Neural progenitor cell (in vitro differentiated cells): ENCODE measurements around the gene XRCC1. TPM values are rescaled to one million over a fixed set of nuclear protein-coding genes. Genes with fewer than 3 reads are reported as not detected.
"Not testable (repeated sequence)": the region's sequence is repeated elsewhere in the genome, so short reads cannot be mapped to it uniquely, and the experiment has no call there.

Experiments used
- DNase-seq: peaks from one replicate; pipeline ENCODE4 v3.0.0-alpha.2; 2016; ENCODE audit warnings: low spot score
- H2AFZ ChIP-seq: fragments of 200-600 bp; sonication (generic); replicated peaks from 2 replicates; pipeline ENCODE4 v1.6.1; 2016; ENCODE audit warnings: antibody characterized with exemption
- H3F3A ChIP-seq: fragments of 200-600 bp; sonication (generic); 2 replicates; pipeline ENCODE4 v1.6.1; 2016; ENCODE audit warnings: antibody characterized with exemption, low read depth
- H3K27ac ChIP-seq: fragments of 200-600 bp; sonication (generic); 2 replicates; pipeline ENCODE4 v1.5.1; 2016; ENCODE audit warnings: mild to moderate bottlenecking
- H3K27me3 ChIP-seq: fragments of 200-600 bp; sonication (generic); 2 replicates; pipeline ENCODE4 v1.6.1; 2016; ENCODE audit warnings: mild to moderate bottlenecking, moderate library complexity
- H3K36me3 ChIP-seq: fragments of 200-600 bp; sonication (generic); 2 replicates; pipeline ENCODE4 v1.5.1; 2016
- H3K4me1 ChIP-seq: fragments of 200-600 bp; sonication (generic); 2 replicates; pipeline ENCODE4 v1.6.1; 2016; ENCODE audit warnings: mixed run types
- H3K4me2 ChIP-seq: fragments of 200-600 bp; sonication (generic); 2 replicates; pipeline ENCODE4 v1.6.1; 2016
- H3K4me3 ChIP-seq: fragments of 200-600 bp; sonication (generic); 2 replicates; pipeline ENCODE4 v1.5.1; 2016
- H3K79me2 ChIP-seq: fragments of 200-600 bp; sonication (generic); 2 replicates; pipeline ENCODE4 v1.6.1; 2016; ENCODE audit warnings: low read depth
- H3K9ac ChIP-seq: fragments of 200-600 bp; sonication (generic); 2 replicates; pipeline ENCODE4 v1.6.1; 2016
- H3K9me3 ChIP-seq: fragments of 200-600 bp; sonication (generic); 2 replicates; pipeline ENCODE4 v1.5.1; 2016; ENCODE audit warnings: low read depth
- H4K20me1 ChIP-seq: fragments of 200-600 bp; sonication (generic); 2 replicates; pipeline ENCODE4 v1.6.1; 2016; ENCODE audit warnings: low read depth
- H3K27ac Mint-ChIP-seq: 3 replicates; pipeline ENCODE4 v1.8.0; 2021; ENCODE audit warnings: mixed read lengths
- H3K27me3 Mint-ChIP-seq: 2 replicates; pipeline ENCODE4 v1.8.0; 2022; ENCODE audit warnings: low read depth, mild to moderate bottlenecking, inconsistent platforms, moderate library complexity, mixed read lengths; ENCODE audit not compliant: insufficient read depth
- H3K36me3 Mint-ChIP-seq: 3 replicates; pipeline ENCODE4 v1.8.0; 2021; ENCODE audit warnings: mixed read lengths
- H3K4me1 Mint-ChIP-seq: 3 replicates; pipeline ENCODE4 v1.8.0; 2021; ENCODE audit warnings: mixed read lengths
- H3K4me3 Mint-ChIP-seq: 3 replicates; pipeline ENCODE4 v1.8.0; 2021; ENCODE audit warnings: mild to moderate bottlenecking, moderate library complexity, mixed read lengths
- H3K9me3 Mint-ChIP-seq: 3 replicates; pipeline ENCODE4 v1.8.0; 2020; ENCODE audit warnings: mixed read lengths
- EZH2 ChIP-seq: fragments of 200-600 bp; sonication (generic); IDR thresholded peaks from 2 replicates; pipeline ENCODE4 v1.6.1; 2017; ENCODE audit warnings: antibody characterized with exemption, mild to moderate bottlenecking, moderate library complexity
- EZH2phosphoT487 ChIP-seq: fragments of 200-600 bp; sonication (generic); IDR thresholded peaks from 2 replicates; pipeline ENCODE4 v1.6.1; 2017; ENCODE audit warnings: antibody characterized with exemption
- total RNA-seq: library from RNA; depleted of rRNA; stranded (reverse); fragments of >200 nt; gene quantifications from 2 replicates; pipeline ENCODE4 v1.2.3, GENCODE V29; 2015; ENCODE audit warnings: low replicate concordance
- TF ChIP-seq, protein P1 (sequence below): fragments of 200-600 bp; sonication (generic); IDR thresholded peaks from 2 replicates; pipeline ENCODE4 v1.5.1; 2017; ENCODE audit warnings: antibody characterized with exemption, mild to moderate bottlenecking

The XRCC1 gene
- total RNA-seq, 1 donor from 2014 or later, result 33.8 TPM

DNA sequence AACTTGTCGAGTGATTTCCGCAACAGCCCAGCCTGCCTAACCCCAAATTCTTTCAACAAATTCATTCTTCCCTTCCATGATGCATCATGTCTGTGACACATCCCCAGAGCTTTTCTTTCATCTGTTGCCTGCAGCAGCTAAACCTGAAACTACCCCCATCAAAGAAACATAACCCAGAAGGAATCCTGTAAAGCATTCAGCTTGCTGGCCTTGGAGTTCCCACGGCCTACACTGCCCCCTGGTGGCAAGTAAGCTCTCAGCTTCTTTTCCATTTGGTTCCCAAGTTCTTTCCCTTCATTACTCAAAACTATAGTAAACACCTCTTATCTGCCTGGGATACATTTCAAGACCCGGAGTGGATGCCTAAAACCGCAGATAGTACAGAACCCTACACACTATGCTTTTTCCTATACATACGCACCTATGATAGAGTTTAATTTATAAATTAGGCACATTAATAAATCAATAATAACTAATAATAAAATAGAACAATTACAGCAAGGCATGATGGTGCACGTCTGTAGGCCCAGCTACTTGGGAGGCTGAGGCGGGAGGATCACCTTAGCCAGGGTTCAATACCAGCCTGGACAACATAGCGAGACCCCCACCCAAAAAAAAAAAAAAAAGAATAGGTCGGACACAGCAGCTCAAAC is 55.8 kb downstream of the XRCC1 start:
- Histone ChIP-seq H3K4me2 (no peak overlapping the region), H3K9me3 (no peaks in the 10 kb centered on the region), H3K36me3 (no peaks in the 10 kb centered on the region), H3K27ac (no peak overlapping the region), H3K9ac (no peak overlapping the region), H3K4me3 (no peak overlapping the region), H2AFZ (no peak overlapping the region), H3K27me3 (no peaks in the 10 kb centered on the region), H3K79me2 (no peaks in the 10 kb centered on the region), H3K4me1 (no peaks in the 10 kb centered on the region), H4K20me1 (peaks cover 3% of the 10 kb centered on the region), H3F3A (no peaks in the 10 kb centered on the region)
- DNase-seq, result peak; percentile 89
- Mint-ChIP-seq H3K27me3 (peaks cover 5% of the 10 kb centered on the region), H3K4me1 (peaks cover 4% of the 10 kb centered on the region), H3K27ac (no peak overlapping the region), H3K9me3 (no peaks in the 10 kb centered on the region), H3K4me3 (peak overlapping the region; percentile 21), H3K36me3 (peaks cover 2% of the 10 kb centered on the region)
- TF ChIP-seq EZH2phosphoT487, result no peak
- TF ChIP-seq, protein P1, sequence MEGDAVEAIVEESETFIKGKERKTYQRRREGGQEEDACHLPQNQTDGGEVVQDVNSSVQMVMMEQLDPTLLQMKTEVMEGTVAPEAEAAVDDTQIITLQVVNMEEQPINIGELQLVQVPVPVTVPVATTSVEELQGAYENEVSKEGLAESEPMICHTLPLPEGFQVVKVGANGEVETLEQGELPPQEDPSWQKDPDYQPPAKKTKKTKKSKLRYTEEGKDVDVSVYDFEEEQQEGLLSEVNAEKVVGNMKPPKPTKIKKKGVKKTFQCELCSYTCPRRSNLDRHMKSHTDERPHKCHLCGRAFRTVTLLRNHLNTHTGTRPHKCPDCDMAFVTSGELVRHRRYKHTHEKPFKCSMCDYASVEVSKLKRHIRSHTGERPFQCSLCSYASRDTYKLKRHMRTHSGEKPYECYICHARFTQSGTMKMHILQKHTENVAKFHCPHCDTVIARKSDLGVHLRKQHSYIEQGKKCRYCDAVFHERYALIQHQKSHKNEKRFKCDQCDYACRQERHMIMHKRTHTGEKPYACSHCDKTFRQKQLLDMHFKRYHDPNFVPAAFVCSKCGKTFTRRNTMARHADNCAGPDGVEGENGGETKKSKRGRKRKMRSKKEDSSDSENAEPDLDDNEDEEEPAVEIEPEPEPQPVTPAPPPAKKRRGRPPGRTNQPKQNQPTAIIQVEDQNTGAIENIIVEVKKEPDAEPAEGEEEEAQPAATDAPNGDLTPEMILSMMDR, result peak; percentile 97
- no peak for TF ChIP-seq EZH2

DNA sequence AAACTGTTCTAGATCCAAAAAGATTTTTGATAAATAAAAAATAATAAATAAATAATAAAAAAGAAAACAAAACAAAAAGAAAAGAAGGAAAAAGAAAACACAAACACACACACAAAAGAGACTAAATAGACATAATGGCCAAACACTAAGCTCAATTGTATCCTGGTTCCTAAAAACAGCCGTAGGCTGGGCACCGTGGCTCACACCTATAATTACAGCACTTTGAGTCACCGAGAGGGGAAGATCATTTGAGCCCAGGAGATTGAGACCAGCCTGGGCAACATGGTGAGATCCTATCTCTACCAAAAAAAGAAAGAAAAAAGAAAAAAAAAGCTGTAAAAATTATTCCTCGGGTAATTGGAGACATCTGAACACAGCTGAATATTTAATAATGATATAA is 57.3 kb downstream of the XRCC1 start:
- Histone ChIP-seq H3K79me2 (no peaks in the 10 kb centered on the region), H3K4me3 (no peak overlapping the region), H3K9ac (no peak overlapping the region), H3K4me2 (no peak overlapping the region), H3K27me3 (no peaks in the 10 kb centered on the region), H3K4me1 (no peaks in the 10 kb centered on the region), H4K20me1 (no peaks in the 10 kb centered on the region), H3K27ac (no peak overlapping the region), H3K9me3 (no peaks in the 10 kb centered on the region), H3K36me3 (no peaks in the 10 kb centered on the region), H2AFZ (no peak overlapping the region), H3F3A (no peaks in the 10 kb centered on the region)
- TF ChIP-seq, protein P1, result no peak
- no peak for TF ChIP-seq EZH2
- no peak for TF ChIP-seq EZH2phosphoT487
- no peaks in the 10 kb centered on the region for H3K9me3 Mint-ChIP-seq
- H3K27me3 Mint-ChIP-seq, result peaks cover 4% of the 10 kb centered on the region
- peaks cover 7% of the 10 kb centered on the region for H3K36me3 Mint-ChIP-seq
- H3K4me1 Mint-ChIP-seq, result peaks cover 4% of the 10 kb centered on the region
- no peak overlapping the region for H3K27ac Mint-ChIP-seq
- no peak overlapping the region for H3K4me3 Mint-ChIP-seq
- DNase-seq, result no peak

DNA sequence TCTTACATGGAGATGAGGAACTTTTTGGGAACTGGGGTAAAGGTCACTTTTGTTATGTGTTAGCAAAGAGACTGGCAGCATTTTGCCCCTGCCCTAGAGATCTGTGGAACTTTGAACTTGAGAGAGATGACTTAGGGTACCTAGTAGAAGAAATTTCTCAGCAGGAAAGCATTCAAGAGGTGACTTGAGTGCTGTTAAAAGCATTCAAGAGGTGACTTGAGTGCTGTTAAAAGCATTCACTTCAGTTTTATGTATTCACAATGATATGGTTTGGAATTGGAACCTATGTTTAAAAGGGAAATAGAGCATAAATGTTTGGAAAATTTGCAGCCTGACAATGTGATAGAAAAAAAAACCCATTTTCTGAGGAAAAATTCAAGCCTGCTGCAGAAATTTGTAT is 62.9 kb downstream of the XRCC1 start:
- H3K9me3 ChIP-seq, DNase-seq, H3K27me3 ChIP-seq, H3K4me3 Mint-ChIP-seq, H3K79me2 ChIP-seq, H3K36me3 ChIP-seq, H3K27me3 Mint-ChIP-seq, H3K27ac ChIP-seq, H3F3A ChIP-seq, H3K4me3 ChIP-seq, H3K27ac Mint-ChIP-seq, H3K9ac ChIP-seq, H3K4me2 ChIP-seq, H3K9me3 Mint-ChIP-seq, H3K4me1 Mint-ChIP-seq, H3K4me1 ChIP-seq, H2AFZ ChIP-seq, H4K20me1 ChIP-seq: not testable (repeated sequence)
- peaks cover 32% of the 10 kb centered on the region for H3K36me3 Mint-ChIP-seq

DNA sequence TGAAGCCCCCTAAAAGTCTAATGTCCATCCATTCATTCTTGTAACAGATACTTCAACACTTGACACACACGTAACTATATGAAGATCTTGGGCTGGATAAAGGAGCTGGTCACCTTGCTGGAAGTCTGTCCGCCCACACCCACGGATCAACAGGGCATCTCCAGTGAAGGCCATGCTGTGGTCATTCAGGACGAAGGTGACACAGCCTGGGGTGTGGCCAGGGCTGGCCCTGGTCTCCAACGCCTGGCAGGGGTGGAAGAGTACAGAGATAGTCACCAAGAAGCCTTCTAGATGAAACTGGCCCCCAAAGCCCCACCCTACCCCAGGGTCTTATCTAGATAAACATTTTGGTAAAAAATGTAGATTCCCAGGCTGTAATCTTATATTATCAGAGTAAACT is 64.0 kb downstream of the XRCC1 start:
- H3K27ac Mint-ChIP-seq, result no peak overlapping the region
- peaks cover 29% of the 10 kb centered on the region for H3K36me3 Mint-ChIP-seq
- no peak overlapping the region for H3K4me3 Mint-ChIP-seq
- no peaks in the 10 kb centered on the region for H4K20me1 ChIP-seq
- H3K27me3 ChIP-seq, result no peaks in the 10 kb centered on the region
- no peak overlapping the region for H3K27ac ChIP-seq
- no peak overlapping the region for H2AFZ ChIP-seq
- TF ChIP-seq EZH2 (no peak), EZH2phosphoT487 (no peak)
- TF ChIP-seq, protein P1, result no peak
- H3K27me3 Mint-ChIP-seq, result peaks cover 4% of the 10 kb centered on the region
- no peaks in the 10 kb centered on the region for H3K4me1 Mint-ChIP-seq
- no peak overlapping the region for H3K4me3 ChIP-seq
- H3K79me2 ChIP-seq, result no peaks in the 10 kb centered on the region
- no peaks in the 10 kb centered on the region for H3K9me3 ChIP-seq
- no peaks in the 10 kb centered on the region for H3K36me3 ChIP-seq
- no peaks in the 10 kb centered on the region for H3K9me3 Mint-ChIP-seq
- no peak for DNase-seq
- no peaks in the 10 kb centered on the region for H3F3A ChIP-seq
- H3K4me1 ChIP-seq, result no peaks in the 10 kb centered on the region
- H3K4me2 ChIP-seq, result no peak overlapping the region
- no peak overlapping the region for H3K9ac ChIP-seq
